HG03108 (cell line): ENCODE measurements around the gene CPA1.

Source experiments
- ATAC-seq: cut with Tn5 transposase; IDR thresholded peaks from one replicate; pipeline ENCODE4 v1.9.1; 2021; ENCODE audit warnings: moderate library complexity; ENCODE audit not compliant: unreplicated experiment

CPA1 gene

DNA sequence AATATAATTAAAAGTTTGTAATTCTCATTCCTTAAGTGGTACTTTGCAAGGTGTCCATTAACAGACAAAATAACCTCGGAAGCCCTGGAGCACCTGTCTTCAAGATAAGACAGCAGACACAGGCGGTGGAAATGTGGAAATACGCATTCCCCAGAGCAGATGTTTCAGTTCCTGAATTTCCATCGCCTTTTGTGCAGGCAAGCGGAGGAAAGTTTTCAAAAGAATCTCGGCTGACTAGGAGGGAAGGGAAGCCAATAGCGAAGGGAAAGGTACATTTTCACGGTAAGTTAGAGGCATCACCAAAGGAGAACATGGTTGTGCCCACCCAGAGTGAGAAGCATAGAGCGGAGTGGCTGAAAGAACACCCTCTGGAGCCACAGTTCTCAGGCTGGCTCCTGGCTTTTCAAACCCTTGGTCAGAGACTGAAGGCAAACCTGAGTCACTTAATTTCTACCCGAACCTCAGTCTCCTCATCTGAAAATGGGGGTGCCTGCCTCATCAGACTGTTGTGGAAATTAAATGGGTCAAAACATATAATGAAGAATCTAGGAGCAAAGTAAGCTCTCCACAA is 13.6 kb downstream of the CPA1 start:
- ATAC-seq, result no peak

DNA sequence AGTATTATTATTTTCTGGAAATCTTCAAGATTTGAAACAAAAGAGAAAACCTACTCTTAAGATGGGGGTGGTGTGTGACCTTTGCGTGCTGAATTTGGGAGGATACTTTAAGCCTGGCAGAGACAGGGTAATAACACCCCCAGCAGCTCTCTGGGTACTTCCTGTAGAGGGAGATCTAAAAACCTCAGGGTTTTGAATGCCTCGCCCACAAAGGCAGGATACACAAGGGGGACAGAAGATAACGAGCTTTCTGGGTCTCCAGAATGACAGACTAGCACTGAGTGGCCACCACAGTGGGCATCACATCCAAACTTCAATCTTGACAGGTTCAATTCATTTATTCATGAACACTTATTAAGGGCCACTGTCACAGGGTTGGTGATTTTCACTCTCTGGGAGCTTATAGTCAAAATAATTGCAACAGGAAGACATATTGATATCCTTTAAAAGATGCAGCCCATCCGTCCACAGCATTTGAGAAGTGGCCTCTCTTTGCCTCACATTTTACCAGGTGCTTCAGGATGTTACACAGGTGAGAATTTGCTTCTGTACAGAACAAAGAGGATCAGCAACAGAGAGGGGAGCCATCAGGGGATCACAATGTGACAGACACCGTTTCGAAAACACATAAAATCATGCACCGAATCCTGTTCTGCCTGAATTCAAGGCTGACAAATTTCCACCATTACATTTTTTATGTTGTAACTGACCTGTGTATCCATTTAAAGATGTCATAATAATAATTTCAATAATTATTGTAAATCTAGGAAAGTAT is 14.3 kb downstream of the CPA1 start:
- ATAC-seq, result no peak

DNA sequence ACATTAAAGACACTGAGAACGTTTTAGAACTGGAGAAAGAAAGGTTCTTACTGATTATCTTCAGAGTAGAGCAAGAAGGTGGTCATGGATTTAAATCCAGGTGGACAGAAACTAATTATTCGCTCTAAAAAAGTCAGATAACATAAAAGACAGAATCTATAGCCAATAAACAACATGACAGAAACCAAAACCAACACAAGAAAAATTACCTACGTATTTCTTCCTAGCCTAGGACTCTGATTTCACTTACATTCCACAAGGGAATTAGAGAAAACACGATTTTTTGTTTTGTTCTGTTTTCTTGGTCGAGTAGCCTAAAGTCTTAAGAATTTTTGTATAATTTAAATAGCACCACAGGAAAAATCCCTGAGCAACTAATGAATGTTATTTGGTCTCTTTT is 15.1 kb downstream of the CPA1 start:
- no peak for ATAC-seq

DNA sequence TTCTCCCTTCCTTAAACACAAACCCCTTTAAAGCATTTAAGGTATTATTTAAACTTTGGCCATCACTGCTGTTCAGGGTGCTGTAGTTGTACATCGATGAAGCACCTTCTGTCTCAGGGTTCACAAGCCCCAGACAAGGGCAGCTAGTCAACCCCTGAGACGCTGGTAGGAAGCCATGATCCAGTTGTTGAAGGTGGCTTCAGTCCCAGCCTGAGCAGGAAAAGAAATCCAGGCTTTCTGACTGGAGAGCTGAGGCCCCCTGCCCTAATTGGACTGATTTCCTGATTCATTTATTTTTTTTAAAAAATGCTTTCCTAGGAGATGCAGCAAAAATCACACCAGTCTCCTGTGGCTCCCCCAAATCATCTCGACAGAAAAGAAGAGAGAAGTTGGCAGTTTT is 15.8 kb downstream of the CPA1 start:
- ATAC-seq, result no peak

DNA sequence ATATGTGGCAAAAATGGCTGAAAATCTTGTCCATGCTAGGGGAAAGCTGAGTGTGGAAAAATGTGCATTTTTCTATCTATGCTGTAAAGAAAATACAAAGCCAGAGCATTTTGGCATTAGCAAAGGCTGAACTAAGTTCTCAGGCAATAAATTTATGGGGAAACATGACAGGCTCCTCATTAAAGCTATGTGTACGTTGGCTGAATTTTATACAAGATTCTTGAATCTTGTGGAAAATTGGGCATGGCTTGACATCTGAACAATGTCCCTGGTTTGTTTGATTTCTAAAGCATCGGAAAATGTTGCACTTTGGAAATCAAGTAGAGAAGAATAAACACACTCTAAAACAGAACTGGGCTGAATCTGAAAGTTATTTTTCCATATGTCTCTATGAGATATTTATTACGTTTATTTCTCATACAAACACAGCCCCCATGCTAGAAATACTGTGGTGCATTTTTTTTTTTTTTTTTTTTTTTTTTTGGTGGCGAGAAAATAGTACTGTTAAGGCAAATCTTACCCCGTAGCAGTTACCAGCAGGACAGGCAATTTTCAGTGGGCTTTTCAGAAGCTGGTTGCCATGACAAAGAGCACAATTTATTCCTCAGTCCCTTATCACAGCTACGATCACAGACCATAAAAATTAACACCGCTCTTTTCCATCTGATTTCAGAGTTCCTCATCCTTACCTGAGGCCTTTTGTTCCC is 16.9 kb downstream of the CPA1 start:
- ATAC-seq, result no peak

DNA sequence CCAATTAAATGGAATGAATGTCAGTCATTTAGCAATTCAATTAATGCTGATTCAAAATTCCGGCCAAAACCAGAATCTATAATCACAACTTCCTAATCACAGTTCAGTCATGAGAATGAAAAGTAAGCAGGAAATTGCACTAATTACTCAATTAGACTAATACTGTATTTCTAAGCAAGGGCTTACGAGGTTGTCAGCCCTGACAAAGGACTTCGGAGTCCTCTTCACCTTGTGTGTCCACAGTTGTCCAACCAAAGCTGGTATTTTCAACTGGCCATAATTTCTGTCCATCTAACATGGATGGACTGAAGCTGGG is 17.4 kb downstream of the CPA1 start:
- ATAC-seq, result no peak

DNA sequence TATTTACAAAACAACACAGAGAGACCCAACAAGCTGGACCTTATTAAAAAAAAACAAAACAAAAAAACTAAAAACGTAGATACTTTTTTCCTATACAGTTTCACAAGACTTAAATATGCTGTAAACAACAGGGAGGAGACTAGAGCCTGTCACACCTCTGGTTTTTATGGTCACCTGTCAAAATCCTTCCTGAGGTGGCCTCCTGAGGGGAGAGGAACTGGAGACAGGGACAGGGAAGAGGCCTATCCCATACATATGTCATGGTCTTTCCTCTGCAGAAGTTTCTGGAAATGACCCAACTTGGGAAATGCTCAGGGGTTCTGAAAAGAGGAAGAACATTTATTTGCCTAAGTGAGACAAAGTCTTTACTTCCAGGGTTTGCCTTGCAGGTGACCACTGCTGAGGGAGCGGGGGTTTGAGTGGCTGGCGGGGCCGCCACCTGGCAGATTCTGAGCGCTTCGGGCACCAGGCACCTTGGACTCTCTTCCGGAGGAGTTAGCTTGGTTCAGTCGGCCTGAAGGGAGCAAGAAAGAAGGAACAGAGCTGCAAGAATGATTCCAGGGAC is 18.3 kb downstream of the CPA1 start:
- no peak for ATAC-seq

DNA sequence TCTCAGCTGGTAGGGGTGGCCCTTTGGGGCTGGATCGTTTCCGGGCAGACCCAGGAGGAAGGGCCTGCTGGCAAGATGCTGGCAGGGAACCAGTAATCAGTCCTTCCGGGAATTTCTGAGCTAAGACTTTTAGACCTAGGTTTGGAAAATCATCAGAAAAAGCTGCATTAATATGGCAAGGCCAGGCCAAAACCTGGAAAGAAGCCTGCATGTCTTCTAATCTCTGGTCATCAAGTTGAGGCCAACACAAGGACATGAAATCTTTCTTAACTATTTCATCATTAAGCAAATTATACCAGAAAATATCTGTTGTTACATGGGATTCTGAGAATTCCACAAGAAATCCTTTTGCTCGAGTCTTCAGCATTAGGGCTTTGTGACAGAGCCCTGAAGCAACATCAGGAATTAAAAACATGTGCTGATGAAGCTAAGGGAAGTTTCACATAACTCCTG is 19.9 kb downstream of the CPA1 start:
- ATAC-seq, result no peak

DNA sequence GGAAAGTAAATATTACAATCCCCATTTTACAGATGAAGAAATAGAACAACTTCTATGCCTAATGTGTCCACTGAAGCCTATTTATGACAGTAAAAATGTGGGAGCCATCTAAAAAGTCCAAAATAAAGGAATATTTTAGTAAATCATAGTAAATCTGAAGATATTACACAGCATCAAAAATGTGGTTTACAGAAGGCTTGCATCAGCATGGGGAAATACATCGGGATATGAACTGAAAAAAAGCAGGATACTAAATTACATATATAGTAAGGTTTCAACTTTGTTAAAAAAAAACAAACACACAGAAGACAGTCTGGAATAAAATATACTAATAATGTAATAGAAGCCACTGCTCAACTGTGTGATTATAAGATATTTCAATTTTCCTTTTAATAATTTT is 20.8 kb downstream of the CPA1 start:
- ATAC-seq, result no peak

DNA sequence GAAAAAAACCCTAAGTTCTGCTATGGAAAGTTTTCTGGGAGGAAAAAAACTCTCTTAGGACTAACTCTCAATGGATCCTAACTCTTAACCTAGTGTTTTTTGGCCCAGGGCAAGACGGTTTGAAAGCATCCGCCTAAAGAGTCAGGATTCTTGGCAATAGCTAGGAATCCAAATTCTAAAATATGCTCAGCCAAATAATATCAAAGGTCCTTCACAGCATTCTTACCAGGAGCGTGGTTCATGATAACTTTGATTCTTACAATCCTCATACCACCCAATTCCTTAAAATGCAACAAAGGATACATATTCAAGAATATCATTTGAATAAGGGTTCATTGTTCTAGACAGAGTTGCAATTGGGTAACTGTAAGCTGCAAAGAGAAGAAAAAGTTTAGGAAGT is 21.3 kb downstream of the CPA1 start:
- ATAC-seq, result no peak

DNA sequence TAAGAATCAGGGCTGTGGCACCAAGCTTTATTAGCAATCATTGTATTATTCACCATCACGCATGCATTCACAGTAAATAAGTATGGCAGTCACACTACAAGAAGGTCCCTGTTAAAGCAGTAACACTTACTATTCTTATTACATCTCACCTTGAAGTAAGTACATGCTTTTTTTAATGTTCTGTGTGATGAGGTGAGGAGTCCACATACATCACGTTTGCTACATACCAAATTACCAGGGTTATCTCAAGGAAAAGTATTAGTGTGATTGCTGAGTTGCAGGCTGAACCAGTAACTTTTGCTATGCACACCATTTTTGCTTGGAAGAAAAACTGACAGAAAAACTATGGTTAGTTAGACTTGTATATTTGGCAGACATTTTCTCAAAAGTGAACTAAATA is 24.7 kb downstream of the CPA1 start:
- ATAC-seq, result no peak

DNA sequence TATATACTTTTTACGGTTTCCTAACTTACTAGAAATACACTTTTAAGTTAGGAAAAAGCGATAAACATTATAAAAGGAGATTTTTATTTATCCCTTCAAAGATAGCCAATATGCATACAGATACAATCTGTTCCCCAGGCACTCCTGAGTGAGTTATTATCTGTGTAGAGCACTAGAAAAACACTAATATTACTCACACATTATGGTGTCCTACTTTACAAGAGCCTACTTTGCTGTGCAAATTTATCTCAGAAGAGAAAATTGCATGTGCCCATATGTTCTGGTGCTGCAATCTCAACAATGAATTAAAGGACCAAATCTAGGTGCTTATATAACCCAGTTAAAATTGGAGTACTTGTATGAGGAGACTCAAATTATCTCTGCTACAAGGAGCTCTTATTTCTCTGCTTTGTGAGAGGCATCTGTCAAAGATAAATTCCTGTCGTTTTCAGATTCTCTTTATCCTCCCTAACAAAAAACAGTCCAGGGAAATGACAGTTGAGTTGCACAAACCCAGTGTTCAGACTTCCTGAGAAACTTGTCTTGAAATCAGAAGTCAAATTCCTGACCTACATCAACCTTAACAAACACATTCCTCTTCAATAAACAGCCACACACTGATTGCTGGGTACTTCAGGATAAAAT is 28.9 kb downstream of the CPA1 start:
- no peak for ATAC-seq

DNA sequence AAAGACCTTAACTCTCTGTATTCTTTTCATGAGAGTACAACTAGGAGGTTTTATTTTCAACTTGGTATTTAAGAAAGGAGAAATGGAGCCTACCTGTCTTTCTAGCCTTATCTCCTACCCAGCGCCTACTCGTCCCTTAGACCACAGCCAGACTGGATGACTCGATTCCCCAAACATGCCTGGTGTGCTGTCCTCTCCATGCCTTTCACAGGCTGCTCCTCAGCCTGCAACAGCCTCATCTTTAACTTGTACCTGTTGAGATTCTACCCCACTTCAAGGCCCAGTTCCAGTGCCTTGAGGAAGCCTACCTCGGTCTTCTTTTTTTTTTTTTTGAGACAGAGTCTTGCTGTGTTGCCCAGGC is 29.4 kb downstream of the CPA1 start:
- ATAC-seq, result no peak

DNA sequence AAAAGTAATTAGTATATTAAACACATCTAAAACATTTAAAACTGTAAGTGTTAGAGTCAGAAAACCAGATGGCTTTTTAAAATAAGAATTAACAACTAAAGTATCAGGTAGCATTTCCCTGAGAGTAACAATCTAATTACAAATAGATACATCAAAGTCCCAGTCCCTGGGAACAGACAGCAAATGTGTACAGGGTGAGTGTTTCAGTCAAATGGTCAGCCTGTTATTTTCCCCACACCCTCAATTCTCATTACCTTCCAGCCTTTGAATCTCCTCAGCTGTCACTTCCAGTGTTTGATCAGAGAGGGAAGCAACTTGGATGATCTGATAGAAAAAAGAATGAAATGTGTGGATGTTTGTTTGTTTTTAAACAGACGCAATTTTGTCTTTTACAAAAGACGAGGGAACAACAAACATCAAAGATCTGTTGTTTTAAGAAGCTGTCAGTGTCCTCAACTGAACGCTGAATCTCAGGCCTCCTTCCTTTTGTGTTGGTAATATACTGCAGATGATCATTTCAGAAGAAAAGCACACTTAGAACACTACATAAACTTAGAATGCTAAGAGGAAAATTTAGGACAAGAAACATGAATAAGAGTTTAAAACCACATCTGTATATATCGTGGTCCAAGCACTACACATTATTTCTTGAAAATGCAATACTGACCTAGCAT is 30.7 kb downstream of the CPA1 start:
- no peak for ATAC-seq

DNA sequence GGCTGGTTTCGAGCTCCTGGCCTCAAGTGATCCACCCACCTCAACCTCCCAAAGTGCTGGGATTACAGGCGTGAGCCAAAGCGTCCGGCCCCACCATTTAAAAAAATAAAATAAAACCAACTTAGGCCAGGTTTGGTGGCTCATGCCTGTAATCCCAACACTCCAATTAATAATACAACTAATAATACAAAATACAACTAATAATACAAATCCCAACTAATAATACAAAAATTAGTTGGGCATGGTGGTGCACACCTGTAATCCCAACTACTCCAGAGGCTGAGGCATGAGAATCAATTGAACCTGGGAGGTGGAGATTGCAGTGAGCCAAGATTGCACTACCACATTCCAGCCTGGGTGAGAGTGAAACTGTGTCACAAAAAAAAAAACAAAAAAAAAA is 32.9 kb downstream of the CPA1 start:
- ATAC-seq, result no peak

DNA sequence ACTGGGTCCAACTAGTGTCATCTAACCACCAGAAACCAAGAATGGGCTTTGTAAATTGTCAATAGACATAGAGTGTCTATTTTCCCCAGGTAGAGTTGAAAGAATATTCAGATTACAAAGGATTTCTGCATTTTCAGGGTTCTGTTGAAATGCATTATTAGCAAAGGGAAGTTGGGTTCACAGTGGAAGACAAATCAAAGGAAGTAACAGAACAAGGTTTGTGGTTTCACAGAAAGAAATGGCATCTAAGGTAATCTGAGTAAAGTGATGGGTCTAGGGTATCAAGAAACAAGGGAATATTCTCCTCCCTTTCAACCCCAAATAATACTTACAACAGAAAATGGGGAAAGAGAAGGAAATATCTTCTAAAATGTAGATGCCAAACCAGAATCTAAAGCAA is 34.7 kb downstream of the CPA1 start:
- ATAC-seq, result no peak

DNA sequence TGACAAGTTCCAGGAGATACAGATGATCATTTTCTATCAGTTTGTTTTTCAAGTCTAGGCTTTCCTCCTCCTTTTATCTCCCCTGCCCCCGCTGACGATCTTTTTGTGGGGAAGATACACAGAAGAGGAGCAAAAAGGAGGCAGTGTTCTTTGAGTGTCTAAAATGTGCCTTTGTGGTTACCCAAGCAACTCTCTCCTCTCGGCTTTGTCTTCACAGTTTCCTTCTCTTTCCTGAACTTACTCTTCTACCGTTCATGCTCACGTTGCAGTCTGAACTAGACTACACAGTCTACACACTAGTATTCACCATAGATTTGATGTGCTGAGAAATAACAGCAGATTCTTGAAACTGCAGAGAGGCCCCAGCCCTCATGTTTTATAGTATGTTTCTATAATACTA is 36.9 kb downstream of the CPA1 start:
- ATAC-seq, result no peak

DNA sequence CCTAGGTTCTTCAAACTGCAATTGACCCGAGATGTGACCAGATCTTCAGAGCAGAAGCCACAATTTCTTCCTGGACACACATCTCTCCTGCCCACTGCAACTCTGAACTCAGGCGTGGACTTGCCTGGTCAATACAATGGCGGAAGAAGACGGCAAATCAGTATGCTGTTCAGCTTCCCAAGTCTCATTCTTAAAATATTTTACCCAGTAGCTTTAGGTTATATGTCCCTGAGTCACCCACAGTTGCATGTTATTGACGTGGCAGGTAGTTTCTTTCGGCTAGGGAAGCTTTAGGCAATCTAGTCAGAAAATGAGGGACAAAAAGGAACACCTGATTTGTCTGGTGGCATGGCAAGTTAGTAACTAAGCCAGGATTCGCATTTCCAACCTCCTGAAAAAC is 38.0 kb downstream of the CPA1 start:
- ATAC-seq, result no peak

DNA sequence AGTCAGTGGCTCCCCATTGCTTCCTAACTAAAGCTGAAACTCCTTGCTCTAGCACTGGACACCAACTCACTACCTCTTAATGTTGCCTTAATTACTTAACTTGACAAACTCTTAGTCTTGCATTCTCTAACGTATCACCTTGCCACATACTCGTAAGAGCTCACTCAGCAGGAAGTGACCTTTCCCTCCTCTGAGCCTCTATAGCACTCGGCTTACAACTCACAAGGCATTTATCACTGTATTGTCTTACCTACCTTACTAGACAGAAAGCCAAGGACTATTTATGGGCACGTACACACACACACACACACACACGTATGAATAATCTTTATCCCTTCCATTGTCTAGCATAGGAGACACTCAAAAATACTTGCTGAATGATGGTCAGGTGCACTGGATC is 39.4 kb downstream of the CPA1 start:
- ATAC-seq, result no peak

DNA sequence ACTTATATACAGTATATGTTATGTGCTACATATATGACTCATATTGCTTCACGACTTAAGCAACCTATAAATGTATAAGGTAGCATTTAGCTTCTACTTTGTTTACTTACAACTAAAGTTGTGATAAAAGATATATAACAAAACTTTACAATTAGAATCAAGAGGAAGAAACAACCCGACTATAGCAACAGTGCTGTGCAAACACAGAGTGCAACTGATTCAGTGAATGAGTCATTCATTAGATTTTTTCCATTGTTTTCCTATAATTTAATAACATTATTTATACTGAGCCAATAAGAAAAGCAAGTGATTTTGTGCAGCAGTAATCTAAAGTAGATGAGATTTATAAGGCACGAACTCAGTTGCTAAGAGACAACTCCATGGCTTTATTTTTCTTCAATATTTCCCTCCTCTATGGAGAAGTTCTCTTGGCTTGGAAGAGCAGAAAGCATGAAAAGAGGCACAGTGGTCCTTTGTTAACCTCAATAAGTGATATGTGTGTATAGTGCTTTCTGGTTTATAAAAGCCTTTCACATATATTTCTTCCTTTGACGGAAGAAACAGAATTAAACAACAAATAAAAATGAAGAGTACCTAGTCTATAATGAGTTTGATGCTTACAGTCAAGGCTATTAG is 40.8 kb downstream of the CPA1 start:
- ATAC-seq, result no peak

DNA sequence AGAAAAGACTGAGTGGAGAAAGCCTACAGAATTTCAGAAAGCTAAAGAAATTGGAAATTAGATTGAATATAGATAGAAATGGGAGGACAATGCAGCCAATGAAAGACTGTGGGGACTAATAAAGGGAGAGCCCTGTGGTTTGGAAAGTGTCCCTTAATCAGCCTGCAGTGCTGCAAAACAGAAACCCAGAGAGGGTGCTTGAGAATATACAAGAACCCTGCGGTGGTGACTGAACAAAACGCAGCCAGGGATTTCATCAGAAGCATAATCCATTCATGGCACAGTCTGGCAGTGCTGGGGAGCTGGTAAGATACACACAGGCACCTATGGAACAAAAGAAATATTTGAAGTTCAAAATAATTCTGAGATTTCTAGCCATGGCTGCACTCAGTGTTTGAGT is 41.4 kb downstream of the CPA1 start:
- no peak for ATAC-seq
